Heart right ventricle (tissue), 16 donors: Measurements from ENCODE around the gene ZNF438. TPM values are rescaled to one million over a fixed set of nuclear protein-coding genes. Genes with fewer than 3 reads are reported as not detected.

Experiments
- ATAC-seq, 8 donors: fragments of 200-7000 bp; cut with Tn5 transposase; one replicate each; pipeline ENCODE4 v1.9.1; 2020; ENCODE audit warnings: mild to moderate bottlenecking in 8 of 8, moderate library complexity in 8 of 8, moderate number of reproducible peaks in 1 of 8
- DNase-seq, 2 donors: peaks; one replicate each; pipeline ENCODE4 v3.0.0-alpha.2; 2020
- H3K27ac ChIP-seq, 10 donors: fragments of 200-600 bp; sonication (generic) in 2 of 10; one replicate each; pipeline versions ENCODE4 v1.5.0 to v1.8.0; 2020 to 2022; ENCODE audit warnings: mild to moderate bottlenecking in 3 of 10
- H3K27me3 ChIP-seq, 7 donors: fragments of 200-600 bp; one replicate each; pipeline ENCODE4 v1.8.0; 2021 to 2022; ENCODE audit warnings: mild to moderate bottlenecking in 2 of 7
- H3K36me3 ChIP-seq, 9 donors: fragments of 200-600 bp; sonication (generic) in 1 of 9; one replicate each; pipeline versions ENCODE4 v1.5.0 to v1.8.0; 2020 to 2022; ENCODE audit warnings: mild to moderate bottlenecking in 2 of 9
- H3K4me1 ChIP-seq, 9 donors: fragments of 200-600 bp; sonication (generic) in 1 of 9; one replicate each; pipeline versions ENCODE4 v1.5.0 to v1.8.0; 2020 to 2022; ENCODE audit warnings: mild to moderate bottlenecking in 4 of 9
- H3K4me3 ChIP-seq, 10 donors: fragments of 200-600 bp; sonication (generic) in 2 of 10; one replicate each; pipeline versions ENCODE4 v1.5.0 to v1.8.0; 2020 to 2022; ENCODE audit warnings: mild to moderate bottlenecking in 7 of 10, moderate library complexity in 2 of 10
- H3K9me3 ChIP-seq, 11 donors: fragments of 200-600 bp in 10 of 11; sonication (generic) in 2 of 11; one replicate each; pipeline versions ENCODE4 v1.5.0 to v1.8.0; 2013 to 2022; ENCODE audit warnings: mild to moderate bottlenecking in 2 of 11, control low read depth in 1 of 11, moderate library complexity in 1 of 11
- CTCF ChIP-seq, 9 donors: fragments of 200-600 bp; sonication (generic) in 2 of 9; IDR thresholded peaks; one replicate each; pipeline versions ENCODE4 v1.5.0 to v1.8.0; 2021 to 2022; ENCODE audit warnings: antibody characterized with exemption in 9 of 9, mild to moderate bottlenecking in 5 of 9, moderate library complexity in 1 of 9
- WGBS, 2 donors: extraction: QIAGEN DNeasy Blood & Tissue Kit; methylation state at CpG; one replicate each; pipeline ENCODE4 v1.1.7; 2013; ENCODE audit warnings: inconsistent platforms in 1 of 2; 5-methylcytosine and 5-hydroxymethylcytosine counted together
- intact Hi-C, 10 donors: fragments of 100-400 bp; cut with DNase I; formaldehyde crosslinking; loops; one replicate each; pipeline versions ENCODE4 v1.11.1 to v1.14.2; 2022
- polyA plus RNA-seq, 2 donors: library from polyadenylated mRNA; stranded (reverse); fragments of 200-250 nt; gene quantifications; one replicate each; pipeline ENCODE4 v1.2.3, GENCODE V29; 2013
- total RNA-seq, 10 donors: library from RNA; stranded (reverse); fragmentation: NEBNext Ultra II Directional in 3 of 10; extraction: Animal tissue kit (Norgen Biotek cat#: 25700) in 3 of 10; gene quantifications; one replicate each; pipeline versions ENCODE4 v1.2.1 to v1.2.4, GENCODE V29; 2021 to 2023
- donor health status: Arrhythmogenic right ventricular cardiomyopathy.
- donor health status: ischemic (EF 13 %, LVEDD 7.1; RV severe dilation, severe dysfunction).
- donor health status: healthy with polysubstance abuse.
- donor health status: DM: no; HTN: yes; CAD: no.
- donor health status: DM: no; HTN: no; CAD: no.
- donor health status: ischemic (EF 25% LVEDD 6.9; RV normal size, moderate dysfunction).
- donor health status: ischemic (EF 25% LVEDD 5.7; RV mildly dilated, moderate dysfunction).
- donor health status: healthy.
- donor health status: DM: yes; HTN: yes; CAD: no.
- donor health status: Ischemic cardiomyopathy.
- donor health status: ischemic (EF 35%, LVEDD 5.7; RV mildly dilated, moderate dysfunction).
- donor health status: nonischemic (EF 11% LVEDD 7.7; RV severe dilation, severe dysfunction).
- donor health status: DM: yes; HTN: yes; CAD: no.
- donor health status: PGD.
- donor health status: ischemic (EF 29% LVEDD 5.4; RV normal size, mild dysfunction).
- donor health status: nonischemic (EF 23%, LVEDD 6.1; RV moderate dilation, normal function).

The ZNF438 gene
- total and polyA plus RNA-seq, 12 donors, result 7.8 to 21.1 (median 12.4) TPM

- DNase-seq (no peak), ATAC-seq (no peak)
- H3K36me3 ChIP-seq, result no peaks in the 10 kb centered on the region
- H3K27me3 ChIP-seq, result no peaks in the 10 kb centered on the region
- intact Hi-C loops, result no loop called here
- H3K4me1 ChIP-seq, result peaks cover 0 to 17% (median 5%) of the 10 kb centered on the region in 9 donors
- 96 to 97% methylated on average over 1 of the region's 1 CpG for WGBS, 2 donors
- no peak overlapping the region for H3K4me3 ChIP-seq
- H3K9me3 ChIP-seq, result no peaks in the 10 kb centered on the region
- H3K27ac ChIP-seq, result no peak overlapping the region
- no peak for TF ChIP-seq CTCF (IDR thresholded peaks at IDR 0.05)
These were observed 143.8 kb downstream of the ZNF438 start for GRCh38 chr10:30887839-30888238.

GRCh38 chr10:30885423-30885822 is 146.2 kb downstream of the ZNF438 start:
- Histone ChIP-seq H3K36me3 (no peaks in the 10 kb centered on the region), H3K4me3 (no peak overlapping the region), H3K9me3 (no peaks in the 10 kb centered on the region), H3K27me3 (no peaks in the 10 kb centered on the region), H3K4me1 (peaks cover 0 to 18% (median 5%) of the 10 kb centered on the region in 9 donors), H3K27ac (no peak overlapping the region)
- no peak for DNase-seq
- no peak for ATAC-seq
- no peak for TF ChIP-seq CTCF (IDR thresholded peaks at IDR 0.05)
- intact Hi-C loops, result no loop called here

- intact Hi-C loops, result no loop called here
- TF ChIP-seq CTCF (IDR thresholded peaks at IDR 0.05), result no peak
These were observed 147.9 kb downstream of the ZNF438 start for GRCh38 chr10:30883751-30884150.

GRCh38 chr10:30883116-30883515 is 148.5 kb downstream of the ZNF438 start:
- intact Hi-C loops, result no loop called here
- TF ChIP-seq CTCF (IDR thresholded peaks at IDR 0.05), result no peak
- no peak overlapping the region for H3K27ac ChIP-seq

More at GRCh38 chr10:30883751-30884150, 147.9 kb downstream of the ZNF438 start:
- no peak for ATAC-seq
- Histone ChIP-seq H3K4me1 (peaks cover 0 to 18% (median 5%) of the 10 kb centered on the region in 9 donors), H3K36me3 (no peaks in the 10 kb centered on the region), H3K27ac (no peak overlapping the region), H3K27me3 (no peaks in the 10 kb centered on the region), H3K9me3 (no peaks in the 10 kb centered on the region), H3K4me3 (no peak overlapping the region)
- no peak for DNase-seq
- 69 to 77% methylated on average over 4 of the region's 4 CpGs for WGBS, 2 donors

More at GRCh38 chr10:30883116-30883515, 148.5 kb downstream of the ZNF438 start:
- no peaks in the 10 kb centered on the region for H3K27me3 ChIP-seq
- ATAC-seq (no peak), DNase-seq (no peak)
- H3K4me1 ChIP-seq, result peaks cover 0 to 18% (median 5%) of the 10 kb centered on the region in 9 donors
- no peak overlapping the region for H3K4me3 ChIP-seq
- no peaks in the 10 kb centered on the region for H3K9me3 ChIP-seq
- H3K36me3 ChIP-seq, result no peaks in the 10 kb centered on the region
